Bone marrow (tissue), 2 donors: Measurements from ENCODE around the gene PDRG1.

Experiments used
- DNase-seq, 2 donors: peaks; one replicate each; lab custom pipeline; 2025; lab: John Stamatoyannopoulos, UW

PDRG1 gene

GRCh38 chr20:31907046-31907445 is 44.8 kb downstream of the PDRG1 start:
- DNase-seq, result no peak

- no peak for DNase-seq
Measured at GRCh38 chr20:31906001-31906400, 45.8 kb downstream of the PDRG1 start.

- DNase-seq, result no peak
Measured at GRCh38 chr20:31903627-31904386, 48.0 kb downstream of the PDRG1 start.

GRCh38 chr20:31901615-31902014 is 50.2 kb downstream of the PDRG1 start:
- DNase-seq, result no peak

- no peak for DNase-seq
Measured at GRCh38 chr20:31897541-31897940, 54.3 kb downstream of the PDRG1 start.

GRCh38 chr20:31896049-31896448 is 55.8 kb downstream of the PDRG1 start:
- DNase-seq, result no peak

GRCh38 chr20:31894980-31895675 is 56.7 kb downstream of the PDRG1 start:
- peak in 1 of 2 donors; percentile 59 for DNase-seq
